ENCODE data around the gene TTLL3. TPM values are rescaled to one million over a fixed set of nuclear protein-coding genes. Genes with fewer than 3 reads are reported as not detected.

The TTLL3 gene
- total and polyA plus RNA-seq, 2 of the 13 experiments (the other 11 are each of a cell fraction or from before 2014, with no cell fraction given), result 9.5 to 51.2 TPM

GRCh38 chr3:9769426-9770275 is 40.4 kb upstream of the TTLL3 start, which contains the start of gene CAMK1 (continued):
- TF ChIP-seq ZMAT3 (CRISPR knock-in tag; conservative IDR thresholded peaks at IDR 0.05), result 0 out of 2 replicates have a peak, but pooled peaks have one; percentile 18
- TF ChIP-seq SNRNP70 (IDR thresholded peaks at IDR 0.05; ENCODE audit: low read depth, low read length), result no peak
- no peak for TF ChIP-seq ZKSCAN1 (IDR thresholded peaks at IDR 0.05; ENCODE audit: low read length)
- no peak for TF ChIP-seq FOXM1 (CRISPR knock-in tag; IDR thresholded peaks at IDR 0.05)
- 0 out of 2 replicates have a peak, but pooled peaks have one; percentile 11 for TF ChIP-seq CBFB (CRISPR knock-in tag; IDR thresholded peaks at IDR 0.05)
- no peak for TF ChIP-seq NCOR1 (IDR thresholded peaks at IDR 0.05; ENCODE audit: borderline replicate concordance, low read length)
- peak; percentile 29 for TF ChIP-seq SRSF1 (optimal IDR thresholded peaks at IDR 0.05; ENCODE audit: low read depth, low read length)
- TF ChIP-seq ZNF891 (CRISPR knock-in tag; IDR thresholded peaks at IDR 0.05), result peak; percentile 38; the same call in 1 of the 2 replicates
- TF ChIP-seq DR1 (CRISPR knock-in tag; IDR thresholded peaks at IDR 0.05), result no peak
- TF ChIP-seq SCMH1 (CRISPR knock-in tag; IDR thresholded peaks at IDR 0.05; ENCODE audit: borderline replicate concordance), result no peak
- TF ChIP-seq ZNF382 (CRISPR knock-in tag; IDR thresholded peaks at IDR 0.05; ENCODE audit: borderline replicate concordance), result no peak
- TF ChIP-seq RBM22 (optimal IDR thresholded peaks at IDR 0.05; ENCODE audit: low read length), result no peak
- TF ChIP-seq MNT (IDR thresholded peaks at IDR 0.05), result no peak
- no peak for TF ChIP-seq ZNF256 (CRISPR knock-in tag; conservative IDR thresholded peaks at IDR 0.05)
- TF ChIP-seq KDM5B (CRISPR knock-in tag; IDR thresholded peaks at IDR 0.05; ENCODE audit: borderline replicate concordance), result no peak
- no peak for TF ChIP-seq RFXAP (CRISPR knock-in tag; IDR thresholded peaks at IDR 0.05; ENCODE audit: borderline replicate concordance)
- TF ChIP-seq RFX3 (CRISPR knock-in tag; IDR thresholded peaks at IDR 0.05), result no peak
- TF ChIP-seq JUNB (CRISPR knock-in tag; IDR thresholded peaks at IDR 0.05; ENCODE audit: borderline replicate concordance), result no peak
- TF ChIP-seq HIC2 (CRISPR knock-in tag; IDR thresholded peaks at IDR 0.05; ENCODE audit: low read depth), result peak; percentile 60; the same call in 1 of the 2 replicates
- TF ChIP-seq GATAD2A (CRISPR knock-in tag; IDR thresholded peaks at IDR 0.05), result no peak
- no peak for TF ChIP-seq TRIM24 (CRISPR knock-in tag; IDR thresholded peaks at IDR 0.05)
- no peak for TF ChIP-seq NR2F1 (CRISPR knock-in tag; IDR thresholded peaks at IDR 0.05)
- no peak for TF ChIP-seq ZNF282 (IDR thresholded peaks at IDR 0.05; ENCODE audit: partially characterized antibody)
- no peak for TF ChIP-seq ZC3H4 (CRISPR knock-in tag; IDR thresholded peaks at IDR 0.05; ENCODE audit: borderline replicate concordance)
- TF ChIP-seq, protein P1, sequence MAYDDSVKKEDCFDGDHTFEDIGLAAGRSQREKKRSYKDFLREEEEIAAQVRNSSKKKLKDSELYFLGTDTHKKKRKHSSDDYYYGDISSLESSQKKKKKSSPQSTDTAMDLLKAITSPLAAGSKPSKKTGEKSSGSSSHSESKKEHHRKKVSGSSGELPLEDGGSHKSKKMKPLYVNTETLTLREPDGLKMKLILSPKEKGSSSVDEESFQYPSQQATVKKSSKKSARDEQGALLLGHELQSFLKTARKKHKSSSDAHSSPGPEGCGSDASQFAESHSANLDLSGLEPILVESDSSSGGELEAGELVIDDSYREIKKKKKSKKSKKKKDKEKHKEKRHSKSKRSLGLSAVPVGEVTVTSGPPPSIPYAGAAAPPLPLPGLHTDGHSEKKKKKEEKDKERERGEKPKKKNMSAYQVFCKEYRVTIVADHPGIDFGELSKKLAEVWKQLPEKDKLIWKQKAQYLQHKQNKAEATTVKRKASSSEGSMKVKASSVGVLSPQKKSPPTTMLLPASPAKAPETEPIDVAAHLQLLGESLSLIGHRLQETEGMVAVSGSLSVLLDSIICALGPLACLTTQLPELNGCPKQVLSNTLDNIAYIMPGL (CRISPR knock-in tag; IDR thresholded peaks at IDR 0.05; ENCODE audit: borderline replicate concordance in 1 of 2, low read depth in 1 of 2), result peak in 1 of 2 experiments; percentile 77; a peak in 2 of 4 replicates
- no peak for TF ChIP-seq ZNF850 (CRISPR knock-in tag; conservative IDR thresholded peaks at IDR 0.05)

Measured in HepG2 (cell line).